Right lobe of liver (tissue), 6 donors: ENCODE measurements around the gene FAM174B. TPM values are rescaled to one million over a fixed set of nuclear protein-coding genes. Genes with fewer than 3 reads are reported as not detected.

Experiments
- ATAC-seq, 4 donors: fragments of 200-7000 bp; cut with Tn5 transposase; one replicate each; pipeline ENCODE4 v1.9.1; 2020; ENCODE audit warnings: mild to moderate bottlenecking in 4 of 4, moderate library complexity in 4 of 4
- DNase-seq, 3 donors: peaks; one replicate each; pipeline ENCODE4 v3.0.0-alpha.2; 2020
- H3K27ac ChIP-seq, 3 donors: fragments of 200-600 bp; one replicate each; pipeline ENCODE4 v1.8.0; 2022
- H3K27me3 ChIP-seq, 2 donors: fragments of 200-600 bp; one replicate each; pipeline ENCODE4 v1.8.0; 2022
- H3K36me3 ChIP-seq, 4 donors: fragments of 200-600 bp; sonication (generic) in 1 of 4; one replicate each; pipeline versions ENCODE4 v1.5.1 to v1.8.0; 2017 to 2022; ENCODE audit warnings: control low read depth in 1 of 4
- H3K4me1 ChIP-seq, 4 donors: fragments of 200-600 bp; sonication (generic) in 1 of 4; one replicate each; pipeline versions ENCODE4 v1.5.1 to v1.8.0; 2017 to 2022; ENCODE audit warnings: control low read depth in 1 of 4
- H3K4me3 ChIP-seq, 3 donors: fragments of 200-600 bp; one replicate each; pipeline ENCODE4 v1.8.0; 2022
- H3K9me3 ChIP-seq, 4 donors: fragments of 200-600 bp; sonication (generic) in 1 of 4; one replicate each; pipeline versions ENCODE4 v1.5.1 to v1.8.0; 2017 to 2022; ENCODE audit warnings: control low read depth in 1 of 4
- CTCF ChIP-seq, 4 donors: fragments of 200-600 bp in 3 of 4; fragments of 450-650 bp in 1 of 4; IDR thresholded peaks; one replicate each; pipeline versions ENCODE4 v1.5.1 to v1.8.0; 2016 to 2022; ENCODE audit warnings: antibody characterized with exemption in 4 of 4, mild to moderate bottlenecking in 2 of 4
- POLR2A ChIP-seq: fragments of 450-650 bp; IDR thresholded peaks from one replicate; pipeline ENCODE4 v1.6.1; 2017; ENCODE audit warnings: antibody characterized with exemption, mild to moderate bottlenecking
- WGBS: methylation state at CpG from one replicate; pipeline ENCODE4 v1.1.6; 2018; ENCODE audit warnings: low coverage, low lambda C conversion rate; ENCODE audit not compliant: insufficient coverage; ENCODE audit errors: missing lambda C conversion rate; 5-methylcytosine and 5-hydroxymethylcytosine counted together
- intact Hi-C, 2 donors: fragments of 100-400 bp; cut with DNase I; formaldehyde crosslinking; loops; one replicate each; pipeline versions ENCODE4 v1.11.2 to v1.14.1; 2022
- total RNA-seq, 6 experiments: library from RNA; depleted of rRNA in 2 of 6; stranded (reverse); fragments of >200 nt in 2 of 6; fragmentation: NEBNext Ultra II Directional in 3 of 6; extraction: Animal tissue kit (Norgen Biotek cat#: 25700) in 3 of 6; gene quantifications; one replicate each; pipeline versions ENCODE4 v1.1.0 to v1.2.4, GENCODE V29; 2016 to 2023
- donor health status: DM: no; HTN: yes; CAD: no.
- donor health status: DM: no; HTN: no; CAD: no.
- donor health status: DM: no; HTN: no; CAD: no.
- donor health status: DM: no; HTN: yes; CAD: no.
- donor health status: DM: no; HTN: yes; CAD: no.

FAM174B gene
- total RNA-seq, 6 experiments from 2014 or later = 2.0 to 11.9 (median 4.7) TPM

- ATAC-seq (no peak), DNase-seq (no peak)
- TF ChIP-seq CTCF (IDR thresholded peaks at IDR 0.05) = no peak
- no peak for TF ChIP-seq POLR2A
- H3K36me3 ChIP-seq = no peaks in the 10 kb centered on the region
- no peak overlapping the region for H3K27ac ChIP-seq
- intact Hi-C loops = no loop called here
- no peaks in the 10 kb centered on the region for H3K4me1 ChIP-seq
- WGBS = no CpG with 5 or more reads among the region's 1 CpG
- H3K9me3 ChIP-seq = no peaks in the 10 kb centered on the region
- H3K4me3 ChIP-seq = no peak overlapping the region
- no peaks in the 10 kb centered on the region for H3K27me3 ChIP-seq
Observed at GRCh38 chr15:92687746-92688145, 32.2 kb upstream of the FAM174B start.

GRCh38 chr15:92687195-92687602, 31.6 kb upstream of the FAM174B start:
- H3K4me1 ChIP-seq = no peaks in the 10 kb centered on the region
- no peaks in the 10 kb centered on the region for H3K36me3 ChIP-seq
- WGBS = 52% methylated on average over 3 of the region's 4 CpGs
- H3K27ac ChIP-seq = no peak overlapping the region
- no peak for ATAC-seq
- no peak for DNase-seq
- intact Hi-C loops = no loop called here
- no peaks in the 10 kb centered on the region for H3K9me3 ChIP-seq
- no peaks in the 10 kb centered on the region for H3K27me3 ChIP-seq
- TF ChIP-seq POLR2A (no peak), CTCF (IDR thresholded peaks at IDR 0.05) (no peak)
- H3K4me3 ChIP-seq = no peak overlapping the region

GRCh38 chr15:92683511-92683834, 27.9 kb upstream of the FAM174B start:
- TF ChIP-seq POLR2A (no peak), CTCF (IDR thresholded peaks at IDR 0.05) (peak; percentile 78 to 92 (median 84))
- 8% methylated on average over 6 of the region's 6 CpGs for WGBS
- DNase-seq = peak; percentile 46 to 71 (median 59)
- no peak overlapping the region for H3K4me3 ChIP-seq
- H3K4me1 ChIP-seq = peaks cover 0 to 3% (median 0%) of the 10 kb centered on the region in 4 donors
- no peaks in the 10 kb centered on the region for H3K27me3 ChIP-seq
- H3K9me3 ChIP-seq = no peaks in the 10 kb centered on the region
- H3K36me3 ChIP-seq = no peaks in the 10 kb centered on the region
- ATAC-seq = peak; percentile 85 to 92 (median 87)
- no peak overlapping the region for H3K27ac ChIP-seq
- intact Hi-C loops = loop anchor here in 1 of 2 donors (5.0 kb wide), 1 partner anchor 161 kb away; no protein-coding TSS in a partner anchor

GRCh38 chr15:92682741-92683510, 27.4 kb upstream of the FAM174B start:
- ATAC-seq = peak in 1 of 4 donors; percentile 37
- Histone ChIP-seq H3K27me3 (no peaks in the 10 kb centered on the region), H3K4me1 (peaks cover 0 to 3% (median 0%) of the 10 kb centered on the region in 4 donors), H3K36me3 (no peaks in the 10 kb centered on the region), H3K27ac (no peak overlapping the region), H3K9me3 (no peaks in the 10 kb centered on the region), H3K4me3 (no peak overlapping the region)
- WGBS = 61% methylated on average over 6 of the region's 7 CpGs
- DNase-seq = no peak
- intact Hi-C loops = loop anchor here in 1 of 2 donors (5.0 kb wide), 1 partner anchor 161 kb away; no protein-coding TSS in a partner anchor
- TF ChIP-seq CTCF (IDR thresholded peaks at IDR 0.05) (no peak), POLR2A (no peak)
